GM23338 (cell line): Measurements from ENCODE around the gene NPAS3.

ENCODE experiments used
- CREB1 ChIP-seq: fragments of 250-450 bp; sonication (Bioruptor Pico); IDR thresholded peaks from 2 replicates; pipeline ENCODE4 v1.5.0; 2020; ENCODE audit warnings: low read depth, mild to moderate bottlenecking, moderate library complexity
- EZH2 ChIP-seq: fragments of 200-600 bp; sonication (generic); IDR thresholded peaks from one replicate; pipeline ENCODE4 v1.8.0; 2017; ENCODE audit warnings: antibody characterized with exemption, mild to moderate bottlenecking, low read depth; ENCODE audit not compliant: unreplicated experiment
- JUNB ChIP-seq: IDR thresholded peaks from one replicate; pipeline ENCODE4 v1.6.1; 2016; ENCODE audit warnings: antibody characterized with exemption; ENCODE audit not compliant: unreplicated experiment
- POLR2AphosphoS5 ChIP-seq: IDR thresholded peaks from 2 replicates; pipeline ENCODE4 v1.6.1; 2016; ENCODE audit warnings: antibody characterized with exemption, low read depth
- ZNF331 ChIP-seq: fragments of 250-450 bp; sonication (Bioruptor Pico); IDR thresholded peaks from 2 replicates; pipeline ENCODE4 v1.5.0; 2020; ENCODE audit warnings: low read depth, mild to moderate bottlenecking, moderate library complexity
- TF ChIP-seq, protein P1 (sequence below), 2 experiments: fragments of 200-600 bp in 1 of 2; sonication (generic) in 1 of 2; conservative IDR thresholded peaks; 2 replicates each; pipeline versions ENCODE4 v1.5.1 to v1.6.1; 2016 to 2017; ENCODE audit warnings: antibody characterized with exemption in 2 of 2, low read depth in 2 of 2, mild to moderate bottlenecking in 2 of 2, moderate library complexity in 1 of 2
- TF ChIP-seq, protein P2 (sequence below): IDR thresholded peaks from one replicate; pipeline ENCODE4 v1.6.1; 2018; ENCODE audit warnings: antibody characterized with exemption; ENCODE audit not compliant: unreplicated experiment

DNA sequence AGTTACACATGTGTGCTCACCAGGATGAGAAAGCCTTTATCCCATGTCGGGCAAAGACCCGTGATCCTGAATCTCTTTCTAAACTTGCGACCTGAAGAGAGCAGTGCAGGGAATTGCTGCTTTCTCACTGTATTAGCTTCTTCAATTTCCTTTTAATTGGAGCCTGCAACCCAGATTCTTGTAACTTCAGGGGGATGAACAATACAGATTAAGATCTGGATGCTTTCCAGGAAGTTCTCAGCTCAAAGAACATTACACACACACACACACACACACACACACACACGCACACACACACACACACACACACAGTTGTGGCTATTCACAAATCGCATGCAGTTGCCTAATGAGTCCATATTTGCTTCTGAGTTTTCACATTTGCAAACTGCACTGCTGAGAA, 268.3 kb downstream of the NPAS3 start:
- TF ChIP-seq, protein P1, sequence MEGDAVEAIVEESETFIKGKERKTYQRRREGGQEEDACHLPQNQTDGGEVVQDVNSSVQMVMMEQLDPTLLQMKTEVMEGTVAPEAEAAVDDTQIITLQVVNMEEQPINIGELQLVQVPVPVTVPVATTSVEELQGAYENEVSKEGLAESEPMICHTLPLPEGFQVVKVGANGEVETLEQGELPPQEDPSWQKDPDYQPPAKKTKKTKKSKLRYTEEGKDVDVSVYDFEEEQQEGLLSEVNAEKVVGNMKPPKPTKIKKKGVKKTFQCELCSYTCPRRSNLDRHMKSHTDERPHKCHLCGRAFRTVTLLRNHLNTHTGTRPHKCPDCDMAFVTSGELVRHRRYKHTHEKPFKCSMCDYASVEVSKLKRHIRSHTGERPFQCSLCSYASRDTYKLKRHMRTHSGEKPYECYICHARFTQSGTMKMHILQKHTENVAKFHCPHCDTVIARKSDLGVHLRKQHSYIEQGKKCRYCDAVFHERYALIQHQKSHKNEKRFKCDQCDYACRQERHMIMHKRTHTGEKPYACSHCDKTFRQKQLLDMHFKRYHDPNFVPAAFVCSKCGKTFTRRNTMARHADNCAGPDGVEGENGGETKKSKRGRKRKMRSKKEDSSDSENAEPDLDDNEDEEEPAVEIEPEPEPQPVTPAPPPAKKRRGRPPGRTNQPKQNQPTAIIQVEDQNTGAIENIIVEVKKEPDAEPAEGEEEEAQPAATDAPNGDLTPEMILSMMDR (conservative IDR thresholded peaks at IDR 0.05; ENCODE audit: low read depth in 2 of 2): no peak
- TF ChIP-seq EZH2: no peak
- no peak for TF ChIP-seq ZNF331 (CRISPR knock-in tag)
- TF ChIP-seq, protein P2, sequence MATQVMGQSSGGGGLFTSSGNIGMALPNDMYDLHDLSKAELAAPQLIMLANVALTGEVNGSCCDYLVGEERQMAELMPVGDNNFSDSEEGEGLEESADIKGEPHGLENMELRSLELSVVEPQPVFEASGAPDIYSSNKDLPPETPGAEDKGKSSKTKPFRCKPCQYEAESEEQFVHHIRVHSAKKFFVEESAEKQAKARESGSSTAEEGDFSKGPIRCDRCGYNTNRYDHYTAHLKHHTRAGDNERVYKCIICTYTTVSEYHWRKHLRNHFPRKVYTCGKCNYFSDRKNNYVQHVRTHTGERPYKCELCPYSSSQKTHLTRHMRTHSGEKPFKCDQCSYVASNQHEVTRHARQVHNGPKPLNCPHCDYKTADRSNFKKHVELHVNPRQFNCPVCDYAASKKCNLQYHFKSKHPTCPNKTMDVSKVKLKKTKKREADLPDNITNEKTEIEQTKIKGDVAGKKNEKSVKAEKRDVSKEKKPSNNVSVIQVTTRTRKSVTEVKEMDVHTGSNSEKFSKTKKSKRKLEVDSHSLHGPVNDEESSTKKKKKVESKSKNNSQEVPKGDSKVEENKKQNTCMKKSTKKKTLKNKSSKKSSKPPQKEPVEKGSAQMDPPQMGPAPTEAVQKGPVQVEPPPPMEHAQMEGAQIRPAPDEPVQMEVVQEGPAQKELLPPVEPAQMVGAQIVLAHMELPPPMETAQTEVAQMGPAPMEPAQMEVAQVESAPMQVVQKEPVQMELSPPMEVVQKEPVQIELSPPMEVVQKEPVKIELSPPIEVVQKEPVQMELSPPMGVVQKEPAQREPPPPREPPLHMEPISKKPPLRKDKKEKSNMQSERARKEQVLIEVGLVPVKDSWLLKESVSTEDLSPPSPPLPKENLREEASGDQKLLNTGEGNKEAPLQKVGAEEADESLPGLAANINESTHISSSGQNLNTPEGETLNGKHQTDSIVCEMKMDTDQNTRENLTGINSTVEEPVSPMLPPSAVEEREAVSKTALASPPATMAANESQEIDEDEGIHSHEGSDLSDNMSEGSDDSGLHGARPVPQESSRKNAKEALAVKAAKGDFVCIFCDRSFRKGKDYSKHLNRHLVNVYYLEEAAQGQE: no peak
- no peak for TF ChIP-seq CREB1 (CRISPR knock-in tag)
- TF ChIP-seq JUNB: no peak
- TF ChIP-seq POLR2AphosphoS5: no peak
